GM19395 (cell line): Measurements from ENCODE around the gene PLSCR4.

Source experiments
- ATAC-seq: cut with Tn5 transposase; IDR thresholded peaks from one replicate; pipeline ENCODE4 v1.9.1; 2021; ENCODE audit warnings: mild to moderate bottlenecking, moderate library complexity; ENCODE audit not compliant: unreplicated experiment

The PLSCR4 gene

DNA sequence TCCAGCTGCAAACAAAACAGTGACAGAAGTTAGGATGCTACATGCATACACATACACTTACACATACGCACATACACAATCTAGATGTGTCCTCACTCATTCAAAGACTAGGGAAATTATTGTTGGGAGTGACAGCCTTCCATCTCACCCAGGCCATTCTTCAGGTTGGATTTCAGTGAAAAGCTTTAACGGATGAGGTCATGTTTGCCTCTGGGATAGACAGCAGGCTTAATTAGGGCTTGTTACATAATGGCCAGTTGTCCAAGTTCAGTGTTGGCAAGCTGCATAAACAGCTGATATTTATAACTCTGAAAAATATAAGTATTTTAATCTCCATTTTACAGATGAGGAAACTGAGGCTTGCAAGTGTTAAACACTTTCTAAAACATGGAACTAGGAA lies 54.1 kb downstream of the PLSCR4 start:
- no peak for ATAC-seq

DNA sequence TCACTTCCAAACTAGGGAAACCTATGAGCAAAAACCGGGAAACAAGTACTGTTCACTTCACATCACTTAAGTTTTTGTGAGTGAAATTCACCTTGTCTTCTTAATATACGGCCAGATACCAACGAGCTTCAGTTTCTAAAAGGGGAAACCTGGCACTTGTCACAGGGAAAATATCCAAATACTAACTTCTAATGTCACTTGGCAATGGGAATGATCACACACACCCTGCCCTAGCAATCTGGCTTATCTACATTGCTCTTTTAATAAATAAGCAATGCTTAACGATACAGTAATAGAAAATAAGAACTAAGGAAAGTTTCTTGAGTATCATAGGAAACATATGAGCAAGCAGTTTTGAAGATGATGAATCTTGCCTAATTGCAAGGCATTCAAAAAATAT lies 55.3 kb downstream of the PLSCR4 start:
- ATAC-seq, result no peak

DNA sequence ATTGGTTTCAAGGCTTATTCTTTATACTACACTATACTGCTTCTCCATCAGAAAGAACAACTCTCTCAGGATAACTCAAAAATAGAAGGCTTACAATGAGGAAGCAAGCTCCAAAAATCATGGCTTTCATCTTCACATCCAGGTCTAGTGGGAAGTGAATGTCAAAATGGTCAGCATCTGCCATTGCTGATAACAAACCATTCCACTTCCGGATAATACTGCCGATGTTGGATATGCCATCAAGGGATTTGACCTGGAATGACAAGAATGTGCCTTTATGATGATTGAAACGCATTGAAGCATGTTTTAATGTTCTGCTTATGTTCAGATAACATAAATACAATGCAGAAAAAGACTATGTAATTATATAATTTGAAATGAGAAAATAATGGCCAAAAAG lies 55.9 kb downstream of the PLSCR4 start:
- ATAC-seq, result no peak

GRCh38 chr3:146191051-146191450 lies 59.9 kb downstream of the PLSCR4 start:
- no peak for ATAC-seq

DNA sequence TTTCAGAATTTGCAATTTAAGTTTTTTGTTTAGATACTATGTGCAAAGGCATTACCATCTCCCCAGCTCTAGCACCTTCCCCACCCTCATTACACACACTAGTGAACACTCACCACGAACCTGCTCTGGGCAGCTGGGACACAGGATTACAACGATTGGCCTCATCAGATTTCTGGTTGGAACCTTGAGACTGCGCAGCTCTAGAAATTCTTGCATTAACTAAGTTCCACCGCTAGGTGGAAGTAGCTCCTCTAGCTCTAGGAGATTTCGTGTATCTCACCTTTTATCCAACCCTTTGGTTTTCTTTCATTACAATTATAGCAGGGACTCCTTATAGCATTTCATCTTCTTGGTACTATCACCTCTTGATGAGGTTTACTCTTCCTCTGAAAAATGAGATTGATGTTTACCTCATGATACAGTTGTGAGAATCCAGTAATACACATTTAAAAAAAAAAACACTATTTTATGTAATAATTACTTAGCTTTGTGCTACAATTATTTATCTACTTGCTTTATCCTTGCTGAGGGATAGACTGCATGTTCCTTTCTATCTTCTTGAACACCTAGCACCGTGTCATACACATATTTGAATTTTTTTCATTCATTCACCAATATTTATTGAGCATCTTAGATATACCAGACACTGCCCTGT lies 61.3 kb downstream of the PLSCR4 start:
- peak; percentile 98 for ATAC-seq

DNA sequence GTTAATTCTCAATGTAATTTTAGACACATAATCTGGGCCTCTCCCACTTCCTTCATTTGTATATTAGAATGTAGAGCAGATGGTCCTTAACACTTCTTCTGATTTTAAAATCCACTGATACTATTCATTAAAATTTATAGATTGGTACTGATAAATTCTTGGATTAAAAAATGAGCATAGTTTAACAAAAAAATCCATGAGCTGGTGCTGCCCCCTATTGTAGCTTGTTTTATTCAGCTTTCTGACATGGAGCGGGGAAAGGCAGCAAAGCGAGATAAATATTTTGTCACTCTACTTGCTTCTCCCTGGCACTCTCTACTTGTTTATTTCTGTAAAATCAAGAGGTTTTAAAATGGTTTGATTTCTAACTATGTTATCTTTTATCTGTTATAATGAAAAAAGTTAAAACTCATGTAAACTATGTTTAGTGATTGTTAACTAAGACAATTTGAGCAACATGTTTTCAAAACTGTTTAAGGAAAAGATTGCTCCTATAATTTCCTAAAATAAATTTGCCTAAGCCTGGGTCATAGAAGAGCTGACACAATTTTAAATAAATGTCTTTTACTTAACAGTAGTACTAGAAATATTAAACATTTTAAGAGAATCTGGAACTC lies 63.5 kb downstream of the PLSCR4 start:
- no peak for ATAC-seq

GRCh38 chr3:146184241-146185015 lies 66.5 kb downstream of the PLSCR4 start:
- ATAC-seq, result no peak

- ATAC-seq, result no peak
Observed at GRCh38 chr3:146181216-146181615, 69.7 kb downstream of the PLSCR4 start.

DNA sequence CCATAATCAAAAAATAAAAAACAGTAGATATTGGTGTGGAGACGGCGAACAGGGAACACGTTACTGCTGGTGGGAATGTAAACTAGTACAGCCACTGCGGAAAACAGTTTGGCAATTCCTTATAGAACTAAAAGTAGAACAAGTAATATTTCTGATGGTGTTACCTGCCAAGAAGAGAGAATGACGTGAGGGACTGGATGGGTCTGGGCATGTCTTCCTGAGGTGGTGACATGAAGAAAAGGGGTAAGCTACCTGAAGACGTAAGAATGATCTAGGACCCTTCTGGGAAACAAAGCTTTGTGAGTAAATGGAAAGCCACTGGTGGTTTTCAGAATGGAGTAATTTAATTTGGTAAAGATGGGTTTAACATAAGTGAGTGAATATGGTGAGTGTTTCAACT lies 70.5 kb downstream of the PLSCR4 start:
- ATAC-seq, result no peak

GRCh38 chr3:146178006-146178689 lies 72.8 kb downstream of the PLSCR4 start:
- no peak for ATAC-seq

- no peak for ATAC-seq
Observed at GRCh38 chr3:146177519-146177918, 73.4 kb downstream of the PLSCR4 start.

DNA sequence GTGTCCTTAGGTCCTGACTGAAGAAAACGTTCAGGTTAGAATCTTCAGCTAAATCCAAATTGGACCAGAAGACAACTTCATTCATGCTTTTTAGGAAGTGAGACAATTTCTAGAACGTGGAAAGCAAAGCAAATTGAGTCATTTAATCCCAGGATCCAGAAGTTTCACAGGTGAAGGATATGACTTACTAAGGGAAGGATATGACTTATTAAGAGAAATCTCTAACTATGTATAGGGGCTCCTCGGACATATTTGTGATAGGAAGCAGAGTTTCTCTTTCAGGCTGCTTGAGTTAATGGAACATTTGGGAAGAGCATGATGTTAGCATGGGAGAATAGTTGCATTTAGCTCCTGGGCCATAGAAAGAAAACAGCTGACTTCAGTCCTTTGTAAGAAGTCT lies 73.8 kb downstream of the PLSCR4 start:
- ATAC-seq, result no peak

GRCh38 chr3:146172586-146172985 lies 78.3 kb downstream of the PLSCR4 start:
- no peak for ATAC-seq

DNA sequence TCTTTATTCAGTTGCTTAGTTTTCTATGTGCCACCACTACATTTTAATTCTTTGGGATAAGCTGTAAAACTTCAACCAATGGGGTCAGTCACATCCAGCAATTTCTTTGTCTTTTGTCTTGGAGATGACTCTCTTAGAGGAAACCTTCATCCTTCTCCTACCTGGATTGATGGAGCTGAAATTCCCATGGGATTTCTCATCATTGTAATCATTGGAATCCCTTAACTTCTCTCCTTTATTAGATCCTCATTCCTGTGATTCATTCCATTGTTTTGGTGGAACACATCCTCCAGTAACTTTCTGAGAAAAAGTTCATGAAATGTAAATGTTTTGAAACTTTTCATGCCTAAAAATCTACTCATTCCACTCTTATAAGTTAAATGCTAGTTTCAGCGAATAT lies 80.3 kb downstream of the PLSCR4 start:
- ATAC-seq, result no peak

GRCh38 chr3:146169891-146170290 lies 81.0 kb downstream of the PLSCR4 start:
- ATAC-seq, result no peak

- no peak for ATAC-seq
Observed at GRCh38 chr3:146166826-146167225, 84.1 kb downstream of the PLSCR4 start.

DNA sequence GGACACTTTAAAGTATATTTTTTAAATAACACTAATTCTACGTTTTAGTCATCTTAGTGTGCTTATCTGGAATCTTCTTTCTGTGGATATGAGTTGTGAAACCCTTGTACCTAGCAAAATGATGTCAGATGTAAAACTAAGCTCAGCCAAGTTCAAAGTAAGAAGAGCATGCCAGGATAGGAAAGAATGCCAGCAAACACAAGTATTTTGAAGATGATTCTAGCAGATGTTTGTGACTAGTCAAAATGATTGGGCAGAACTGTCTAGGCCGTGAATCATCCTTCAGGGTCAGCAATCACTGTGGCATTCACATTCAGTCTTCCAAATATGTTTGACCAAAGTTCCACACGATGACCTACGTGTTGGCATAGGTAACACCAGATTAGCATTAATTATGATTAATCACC lies 84.5 kb downstream of the PLSCR4 start:
- ATAC-seq, result no peak

DNA sequence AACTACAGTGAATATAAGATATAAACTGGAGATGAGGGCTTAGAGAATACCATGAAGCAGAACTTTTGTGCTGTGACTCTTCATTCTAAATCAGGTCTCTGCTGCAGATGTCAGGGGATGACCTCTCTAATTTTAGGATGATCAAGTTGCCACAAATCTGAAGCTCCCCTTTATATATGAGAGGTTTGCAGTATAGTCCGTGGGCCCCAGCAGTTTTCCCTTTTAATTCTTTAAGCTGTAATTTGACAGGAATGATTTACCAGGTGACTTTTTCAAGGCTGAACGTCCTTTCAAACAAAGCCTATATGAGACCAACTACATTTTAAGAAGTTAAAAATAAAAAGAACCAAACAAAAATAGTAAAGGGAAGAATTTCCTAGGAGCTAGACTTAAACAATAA lies 85.0 kb downstream of the PLSCR4 start:
- no peak for ATAC-seq

- ATAC-seq, result no peak
Observed at GRCh38 chr3:146164971-146165769, 85.7 kb downstream of the PLSCR4 start.

- ATAC-seq, result no peak
Observed at GRCh38 chr3:146164506-146164905, 86.4 kb downstream of the PLSCR4 start.

GRCh38 chr3:146164071-146164470 lies 86.8 kb downstream of the PLSCR4 start:
- ATAC-seq, result no peak
